SK-N-MC (cell line): ENCODE measurements around the gene FBXO9.

Source experiments
- FOXP2 ChIP-seq: optimal IDR thresholded peaks from 2 replicates; pipeline ENCODE3; 2011; ENCODE audit warnings: mild to moderate bottlenecking, moderate library complexity; ENCODE audit not compliant: insufficient read depth; ENCODE audit errors: extremely low read length, control extremely low read depth
- POLR2AphosphoS5 ChIP-seq: IDR thresholded peaks from 2 replicates; pipeline ENCODE4 v1.6.1; 2012; ENCODE audit warnings: mild to moderate bottlenecking, low read depth, low read length, borderline replicate concordance

GRCh38 chr6:53112871-53113270 is 47.7 kb downstream of the FBXO9 start:
- TF ChIP-seq POLR2AphosphoS5 (no peak), FOXP2 (no peak)
